Measurements from ENCODE around the gene CDRT15. TPM values are rescaled to one million over a fixed set of nuclear protein-coding genes. Genes with fewer than 3 reads are reported as not detected.

CDRT15 gene
- total RNA-seq, 1 donor from 2014 or later = not detected

Other genes with a start within 250 kb of the CDRT15 start
- gene COX10, start 167.4 kb downstream of the CDRT15 start, total RNA-seq (ENCODE audit: unreplicated experiment) = 18.7 TPM
- gene HS3ST3B1, start 64.2 kb upstream of the CDRT15 start, total RNA-seq (ENCODE audit: unreplicated experiment) = 2.4 TPM

All from glutamatergic neuron (in vitro differentiated cells).